Activated T-helper 17 cell treated with anti-CD3 and anti-CD28 coated beads, Interleukin-2, amount 50 U/mL, for 72 hours (primary cell): ENCODE measurements around the gene SERPINB1. TPM values are rescaled to one million over a fixed set of nuclear protein-coding genes. Genes with fewer than 3 reads are reported as not detected.
"Not testable (repeated sequence)": the region's sequence is repeated elsewhere in the genome, so short reads cannot be mapped to it uniquely, and the experiment has no call there.

Experiments
- ATAC-seq: fragments of 150-1000 bp; cut with Tn5 transposase; replicated peaks from 2 replicates; pipeline ENCODE4 v1.10.0; 2021; ENCODE audit warnings: mild to moderate bottlenecking, moderate library complexity
- H3K27ac Mint-ChIP-seq: one replicate; pipeline ENCODE4 v1.8.0; 2022; ENCODE audit warnings: mixed read lengths
- H3K27me3 Mint-ChIP-seq: one replicate; pipeline ENCODE4 v1.8.0; 2022; ENCODE audit warnings: mixed read lengths
- H3K36me3 Mint-ChIP-seq: one replicate; pipeline ENCODE4 v1.8.0; 2022; ENCODE audit warnings: low read depth, mild to moderate bottlenecking, mixed read lengths
- H3K4me1 Mint-ChIP-seq: one replicate; pipeline ENCODE4 v1.8.0; 2022; ENCODE audit warnings: mixed read lengths
- H3K4me3 Mint-ChIP-seq: one replicate; pipeline ENCODE4 v1.8.0; 2022; ENCODE audit warnings: mild to moderate bottlenecking, mixed read lengths
- H3K9me3 Mint-ChIP-seq: one replicate; pipeline ENCODE4 v1.8.0; 2022; ENCODE audit warnings: mixed read lengths
- total RNA-seq, 2 donors: library from RNA; stranded (reverse); gene quantifications; one replicate each; pipeline ENCODE4 v1.2.3, GENCODE V29; 2022

Gene SERPINB1
- total RNA-seq, result 10 to 100 TPM; 33.4 to 67.8 TPM

GRCh38 chr6:2841264-2842138 lies at the start of gene SERPINB1:
SERPINB1 (minus strand) TSS chr6:2841863; CDS start chr6:2840586, 1,277 bp downstream.
- Mint-ChIP-seq H3K27ac (peak within 1 kb of the TSS; percentile 91), H3K27me3 (no peaks in the 10 kb centered on the region), H3K4me3 (peak within 1 kb of the TSS; percentile 89), H3K9me3 (no peaks in the 10 kb centered on the region), H3K4me1 (peaks cover 35% of the 10 kb centered on the region), H3K36me3 (peaks cover 55% of the 10 kb centered on the region)
- peak; percentile 86 for ATAC-seq

DNA sequence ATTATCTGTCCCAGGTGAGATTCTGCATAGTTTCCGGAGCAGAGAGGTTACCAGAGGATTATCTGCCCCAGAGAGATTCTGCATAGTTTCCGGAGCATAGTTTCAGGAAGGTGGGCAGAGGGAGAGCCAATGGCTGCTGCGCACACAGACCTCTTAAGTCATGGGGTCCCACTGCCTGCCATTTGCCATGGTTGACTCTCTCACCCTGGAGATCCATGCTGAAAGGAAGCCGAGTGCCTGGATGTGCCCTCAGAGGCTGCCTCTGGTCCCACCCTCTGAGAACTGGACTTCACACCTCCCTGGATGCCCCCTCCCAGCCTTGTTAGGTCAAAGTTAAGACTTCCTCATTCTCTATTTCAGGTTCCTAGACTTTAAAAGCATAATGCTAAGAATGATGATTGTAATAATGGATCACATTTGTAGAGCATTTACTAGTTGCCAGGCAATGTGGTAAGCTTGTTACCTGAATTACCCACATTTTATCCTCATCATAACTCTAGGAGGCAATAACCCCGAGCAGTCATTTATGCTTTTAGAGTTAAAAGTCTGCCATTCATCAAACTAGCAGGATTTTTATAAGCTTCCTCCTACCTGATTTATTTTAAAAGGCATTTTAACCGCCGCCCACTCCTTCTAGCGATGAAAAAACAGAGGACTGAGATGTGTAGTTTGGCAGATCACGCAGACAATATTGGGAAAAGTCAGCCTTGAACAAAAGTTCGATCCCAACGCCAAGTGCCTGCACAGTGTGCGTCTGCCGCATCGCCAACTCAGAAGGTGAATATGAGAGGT lies 49.5 kb upstream of the SERPINB1 start:
- H3K27me3 Mint-ChIP-seq, result no peaks in the 10 kb centered on the region
- no peak for ATAC-seq
- no peaks in the 10 kb centered on the region for H3K9me3 Mint-ChIP-seq
- peak overlapping the region; percentile 55 for H3K4me3 Mint-ChIP-seq
- H3K4me1 Mint-ChIP-seq, result peaks cover 39% of the 10 kb centered on the region
- H3K36me3 Mint-ChIP-seq, result peaks cover 96% of the 10 kb centered on the region
- H3K27ac Mint-ChIP-seq, result peak overlapping the region; percentile 65

- ATAC-seq, result peak; percentile 57
- H3K27ac Mint-ChIP-seq, result peak overlapping the region; percentile 23
Observed at GRCh38 chr6:2885967-2886735, 44.5 kb upstream of the SERPINB1 start.

GRCh38 chr6:2884804-2885203 lies 43.1 kb upstream of the SERPINB1 start:
- no peak for ATAC-seq
- Mint-ChIP-seq H3K27ac (no peak overlapping the region), H3K36me3 (peaks cover 40% of the 10 kb centered on the region), H3K4me3 (no peak overlapping the region), H3K9me3 (peaks cover 3% of the 10 kb centered on the region), H3K27me3 (no peaks in the 10 kb centered on the region), H3K4me1 (peaks cover 52% of the 10 kb centered on the region)

More at GRCh38 chr6:2885967-2886735, 44.5 kb upstream of the SERPINB1 start:
- Mint-ChIP-seq H3K9me3 (no peaks in the 10 kb centered on the region), H3K4me1 (peaks cover 47% of the 10 kb centered on the region), H3K36me3 (peaks cover 53% of the 10 kb centered on the region), H3K27me3 (no peaks in the 10 kb centered on the region), H3K4me3 (peak overlapping the region; percentile 29)

- H3K27ac Mint-ChIP-seq, result no peak overlapping the region
- H3K4me3 Mint-ChIP-seq, result no peak overlapping the region
- H3K27me3 Mint-ChIP-seq, result no peaks in the 10 kb centered on the region
- ATAC-seq, result no peak
- peaks cover 29% of the 10 kb centered on the region for H3K36me3 Mint-ChIP-seq
- peaks cover 3% of the 10 kb centered on the region for H3K9me3 Mint-ChIP-seq
- peaks cover 54% of the 10 kb centered on the region for H3K4me1 Mint-ChIP-seq
Observed at GRCh38 chr6:2883673-2884072, 42.0 kb upstream of the SERPINB1 start.

DNA sequence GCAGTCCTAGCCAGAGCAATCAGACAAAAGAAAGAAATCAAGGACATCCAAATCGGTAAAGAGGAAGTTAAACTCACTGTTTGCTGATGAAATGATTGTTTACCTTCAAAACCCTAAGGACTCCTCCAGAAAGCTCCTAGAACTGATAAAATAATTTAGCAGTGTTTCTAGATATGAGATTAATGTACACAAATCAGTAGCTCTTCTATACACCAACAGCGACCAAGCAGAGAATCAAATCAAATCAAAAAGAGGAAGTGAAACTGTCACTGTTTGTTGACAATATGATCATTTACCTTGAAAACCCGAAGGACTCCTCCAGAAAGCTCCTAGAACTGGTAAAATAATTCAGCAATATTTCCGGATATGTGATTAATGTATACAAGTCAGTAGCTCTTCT lies 39.8 kb upstream of the SERPINB1 start:
- H3K27ac Mint-ChIP-seq, result peak overlapping the region; percentile 71
- H3K36me3 Mint-ChIP-seq, result peaks cover 11% of the 10 kb centered on the region
- peaks cover 65% of the 10 kb centered on the region for H3K4me1 Mint-ChIP-seq
- H3K4me3 Mint-ChIP-seq, result peak overlapping the region; percentile 76
- ATAC-seq, result no peak
- no peaks in the 10 kb centered on the region for H3K27me3 Mint-ChIP-seq
- H3K9me3 Mint-ChIP-seq, result peaks cover 3% of the 10 kb centered on the region

- H3K4me1 Mint-ChIP-seq, result peaks cover 58% of the 10 kb centered on the region
- not testable (repeated sequence) for ATAC-seq, H3K36me3 Mint-ChIP-seq, H3K9me3 Mint-ChIP-seq, H3K27me3 Mint-ChIP-seq
- H3K27ac Mint-ChIP-seq, result peak overlapping the region; percentile 71
- peak overlapping the region; percentile 76 for H3K4me3 Mint-ChIP-seq
Observed at GRCh38 chr6:2880156-2880555, 38.5 kb upstream of the SERPINB1 start.

DNA sequence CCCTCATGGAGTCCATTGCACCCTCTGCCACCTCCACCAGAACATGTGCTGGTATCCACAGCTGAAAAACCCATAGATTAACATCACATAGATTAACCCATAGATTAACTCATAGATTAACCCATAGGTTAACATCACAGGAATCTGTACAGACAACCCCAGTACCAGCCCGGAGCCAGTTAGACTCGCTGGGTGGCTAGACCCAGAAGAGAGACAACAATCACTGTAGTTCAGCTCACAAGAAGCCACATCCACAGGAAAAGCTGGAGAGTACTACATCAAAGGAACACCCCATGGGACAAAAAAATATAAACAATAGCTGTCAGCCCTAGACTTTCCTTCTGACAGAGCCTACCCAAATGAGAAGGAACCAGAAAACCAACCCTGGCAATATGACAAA lies 36.3 kb upstream of the SERPINB1 start:
- Mint-ChIP-seq H3K27me3 (no peaks in the 10 kb centered on the region), H3K4me1 (peaks cover 58% of the 10 kb centered on the region), H3K4me3 (peak overlapping the region; percentile 76), H3K27ac (peak overlapping the region; percentile 66), H3K36me3 (peaks cover 4% of the 10 kb centered on the region), H3K9me3 (peaks cover 3% of the 10 kb centered on the region)
- peak; percentile 11 for ATAC-seq

DNA sequence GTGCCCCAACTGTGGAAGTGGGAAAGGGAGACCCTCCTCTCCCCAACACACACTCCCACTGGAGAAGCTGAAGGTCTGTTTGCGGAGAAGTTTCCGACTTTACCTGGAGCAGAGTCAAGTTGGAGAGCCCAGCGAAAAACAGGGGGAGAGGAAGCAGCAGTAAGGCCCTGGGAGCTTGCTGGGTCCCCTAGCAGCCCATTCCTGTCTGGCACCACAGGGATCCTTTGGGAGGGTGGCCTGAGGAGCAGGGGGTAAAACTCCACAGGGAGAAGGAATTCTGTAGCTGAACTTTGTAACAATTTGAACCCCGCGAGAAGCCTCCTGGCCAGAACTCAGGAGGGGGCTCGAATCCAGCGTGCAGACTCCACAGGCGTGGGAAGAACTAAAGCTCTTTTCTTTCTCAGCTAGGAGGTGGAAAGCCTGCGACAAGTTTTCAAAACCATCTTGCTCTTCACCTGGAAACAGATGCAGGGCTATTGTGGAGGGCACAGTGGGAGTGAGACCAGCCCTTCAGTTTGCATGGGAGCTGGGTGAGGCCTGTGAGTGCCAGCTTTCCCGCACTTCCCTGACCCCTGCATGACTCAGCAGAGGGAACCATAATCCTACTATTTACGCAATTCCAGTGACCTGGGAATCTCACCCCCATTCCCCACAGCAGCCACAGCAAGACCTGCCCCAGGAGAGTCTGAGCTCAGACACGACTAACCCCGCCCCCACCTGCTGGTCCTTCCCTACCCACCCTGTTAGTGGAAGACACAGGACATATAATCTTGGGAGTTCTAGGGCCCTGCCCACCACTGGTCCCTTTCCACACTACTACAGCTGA lies 35.6 kb upstream of the SERPINB1 start:
- H3K27ac Mint-ChIP-seq, result peak overlapping the region; percentile 96
- no peaks in the 10 kb centered on the region for H3K27me3 Mint-ChIP-seq
- H3K36me3 Mint-ChIP-seq, result peaks cover 4% of the 10 kb centered on the region
- ATAC-seq, result peak; percentile 7
- H3K4me3 Mint-ChIP-seq, result peak overlapping the region; percentile 76
- peaks cover 62% of the 10 kb centered on the region for H3K4me1 Mint-ChIP-seq
- peaks cover 3% of the 10 kb centered on the region for H3K9me3 Mint-ChIP-seq

DNA sequence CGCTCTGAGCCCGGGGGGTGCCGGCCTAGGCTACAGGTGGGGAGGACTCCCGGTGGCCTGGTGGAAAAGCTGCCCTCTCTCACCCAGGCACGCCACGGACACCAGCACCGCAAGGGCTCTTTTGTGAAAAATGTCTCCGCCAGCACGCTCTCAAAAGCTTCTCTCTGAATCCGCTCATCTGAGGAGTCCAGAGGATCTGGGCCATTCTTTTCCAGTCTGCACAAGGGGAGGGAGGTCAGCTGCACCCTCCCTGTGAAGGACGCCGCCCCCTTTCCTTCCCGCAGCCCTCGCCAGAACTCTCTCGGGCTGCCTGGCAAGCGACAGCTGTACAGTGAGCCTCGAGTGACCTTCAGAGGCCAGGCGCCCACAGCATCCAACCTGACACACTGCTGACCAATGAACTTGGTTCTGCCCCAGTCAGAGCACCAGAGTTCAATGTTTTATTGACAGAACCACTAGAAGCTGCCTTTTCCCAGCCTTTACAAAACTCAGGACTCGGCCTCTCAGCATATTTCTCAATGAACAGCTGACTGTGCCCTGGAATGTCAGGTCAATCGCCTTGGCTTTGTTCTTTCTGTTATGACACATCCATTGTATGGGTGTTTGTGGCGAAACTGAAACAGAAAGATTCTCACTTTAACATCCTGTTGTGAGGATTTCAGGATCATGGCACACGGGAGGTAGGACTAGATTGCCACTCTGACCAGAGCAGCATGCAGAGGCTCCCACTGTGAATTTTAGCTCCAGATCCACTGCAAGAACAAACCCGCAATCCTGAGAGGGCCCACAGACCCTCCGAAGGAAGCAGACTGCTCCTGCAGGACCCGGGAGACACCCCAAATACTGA lies 34.8 kb upstream of the SERPINB1 start:
- peaks cover 3% of the 10 kb centered on the region for H3K9me3 Mint-ChIP-seq
- no peaks in the 10 kb centered on the region for H3K27me3 Mint-ChIP-seq
- ATAC-seq, result peak; percentile 68
- H3K36me3 Mint-ChIP-seq, result peaks cover 4% of the 10 kb centered on the region
- H3K27ac Mint-ChIP-seq, result peak overlapping the region; percentile 96
- H3K4me1 Mint-ChIP-seq, result peaks cover 61% of the 10 kb centered on the region
- H3K4me3 Mint-ChIP-seq, result peak overlapping the region; percentile 76

GRCh38 chr6:2875359-2876191 lies 33.9 kb upstream of the SERPINB1 start:
- H3K36me3 Mint-ChIP-seq, result peaks cover 4% of the 10 kb centered on the region
- ATAC-seq, result peak; percentile 42

GRCh38 chr6:2873643-2874042 lies 32.0 kb upstream of the SERPINB1 start:
- no peaks in the 10 kb centered on the region for H3K27me3 Mint-ChIP-seq
- no peak for ATAC-seq
- peaks cover 4% of the 10 kb centered on the region for H3K36me3 Mint-ChIP-seq
- no peaks in the 10 kb centered on the region for H3K9me3 Mint-ChIP-seq
- H3K4me1 Mint-ChIP-seq, result peaks cover 37% of the 10 kb centered on the region
- no peak overlapping the region for H3K4me3 Mint-ChIP-seq
- H3K27ac Mint-ChIP-seq, result no peak overlapping the region

More at GRCh38 chr6:2875359-2876191, 33.9 kb upstream of the SERPINB1 start:
- peak overlapping the region; percentile 96 for H3K27ac Mint-ChIP-seq
- no peaks in the 10 kb centered on the region for H3K27me3 Mint-ChIP-seq
- peak overlapping the region; percentile 76 for H3K4me3 Mint-ChIP-seq
- H3K9me3 Mint-ChIP-seq, result peaks cover 3% of the 10 kb centered on the region
- peaks cover 53% of the 10 kb centered on the region for H3K4me1 Mint-ChIP-seq
